DMS 273 (cell line): ENCODE results near the gene SIX6.
A peak's percentile ranks its signal among the peaks of the same experiment; 100 is the strongest.

Experiments
- DNase-seq: peaks from one replicate; lab custom pipeline; 2025; ENCODE audit not compliant: unreplicated experiment; lab: John Stamatoyannopoulos, UW

The SIX6 gene

GRCh38 chr14:60512973-60513571 is 4.1 kb downstream of the SIX6 start:
- no peak for DNase-seq

- peak; percentile 79 for DNase-seq
Observed at GRCh38 chr14:60514378-60514740, 5.4 kb downstream of the SIX6 start.

- peak; percentile 86 for DNase-seq
Observed at GRCh38 chr14:60514741-60515491, 6.0 kb downstream of the SIX6 start.

- no peak for DNase-seq
Observed at GRCh38 chr14:60515511-60516289, 6.8 kb downstream of the SIX6 start.

DNA sequence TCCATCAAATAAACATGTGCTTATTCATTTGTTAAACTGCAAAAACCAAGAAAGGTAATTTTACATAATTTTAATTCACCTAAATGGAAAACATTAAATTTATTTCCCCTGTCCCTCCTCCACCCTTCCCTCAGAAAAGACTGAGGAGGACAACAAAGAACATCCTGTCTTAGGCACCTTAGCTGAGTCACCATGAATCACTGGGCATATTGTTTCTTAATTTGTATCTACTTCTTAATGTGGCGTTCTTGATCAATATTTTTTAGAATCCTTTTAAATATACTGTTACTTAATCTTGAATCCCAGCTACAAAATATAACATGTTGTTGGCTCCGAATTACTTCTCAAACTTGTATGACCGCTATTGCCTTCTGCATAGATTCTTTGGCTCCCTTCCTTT is 23.5 kb downstream of the SIX6 start:
- DNase-seq, result no peak

DNA sequence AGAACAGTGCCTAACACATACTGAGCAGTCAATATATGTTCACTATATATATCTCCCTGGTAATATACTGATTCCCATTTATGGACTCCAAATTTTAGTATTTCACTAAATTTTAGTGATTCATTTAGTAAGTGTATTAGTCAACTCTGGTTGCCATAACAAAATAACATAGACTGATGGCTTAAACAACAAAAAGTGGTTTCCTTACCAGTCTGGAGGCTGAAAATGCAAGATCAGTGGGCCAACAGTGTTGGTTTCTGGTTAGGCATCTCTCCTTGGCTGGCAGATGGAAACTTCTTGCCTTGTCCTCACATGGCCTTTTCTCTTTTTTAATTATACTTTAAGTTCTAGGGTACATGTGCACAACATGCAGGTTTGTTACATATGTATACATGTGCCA is 28.7 kb downstream of the SIX6 start:
- no peak for DNase-seq

DNA sequence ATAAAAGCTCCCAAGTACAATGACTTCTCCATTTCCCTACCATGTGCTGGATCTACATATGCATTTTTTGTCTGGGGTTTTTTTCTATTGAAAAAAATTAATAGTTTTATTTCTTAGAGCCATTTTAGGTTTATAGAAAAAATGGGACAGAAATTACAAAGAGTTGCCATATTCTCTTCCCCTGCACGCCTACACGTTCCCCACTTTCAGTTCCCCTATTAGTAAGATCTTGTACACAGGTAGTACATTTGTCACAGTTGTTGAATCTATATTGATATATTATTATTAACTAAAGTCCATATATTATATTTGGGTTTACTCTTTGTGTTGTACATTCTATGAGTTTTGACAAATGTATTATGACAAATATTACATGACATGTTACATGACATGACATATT is 35.7 kb downstream of the SIX6 start:
- no peak for DNase-seq

GRCh38 chr14:60553808-60554207 is 44.9 kb downstream of the SIX6 start:
- DNase-seq, result no peak

- DNase-seq, result peak; percentile 85
Observed at GRCh38 chr14:60561845-60562746, 53.1 kb downstream of the SIX6 start.
